ENCODE data around the gene BMAL1. TPM values are rescaled to one million over a fixed set of nuclear protein-coding genes. Genes with fewer than 3 reads are reported as not detected.

BMAL1 gene
- total RNA-seq, 2 experiments from 2014 or later: 28.2 to 29.0 TPM

DNA sequence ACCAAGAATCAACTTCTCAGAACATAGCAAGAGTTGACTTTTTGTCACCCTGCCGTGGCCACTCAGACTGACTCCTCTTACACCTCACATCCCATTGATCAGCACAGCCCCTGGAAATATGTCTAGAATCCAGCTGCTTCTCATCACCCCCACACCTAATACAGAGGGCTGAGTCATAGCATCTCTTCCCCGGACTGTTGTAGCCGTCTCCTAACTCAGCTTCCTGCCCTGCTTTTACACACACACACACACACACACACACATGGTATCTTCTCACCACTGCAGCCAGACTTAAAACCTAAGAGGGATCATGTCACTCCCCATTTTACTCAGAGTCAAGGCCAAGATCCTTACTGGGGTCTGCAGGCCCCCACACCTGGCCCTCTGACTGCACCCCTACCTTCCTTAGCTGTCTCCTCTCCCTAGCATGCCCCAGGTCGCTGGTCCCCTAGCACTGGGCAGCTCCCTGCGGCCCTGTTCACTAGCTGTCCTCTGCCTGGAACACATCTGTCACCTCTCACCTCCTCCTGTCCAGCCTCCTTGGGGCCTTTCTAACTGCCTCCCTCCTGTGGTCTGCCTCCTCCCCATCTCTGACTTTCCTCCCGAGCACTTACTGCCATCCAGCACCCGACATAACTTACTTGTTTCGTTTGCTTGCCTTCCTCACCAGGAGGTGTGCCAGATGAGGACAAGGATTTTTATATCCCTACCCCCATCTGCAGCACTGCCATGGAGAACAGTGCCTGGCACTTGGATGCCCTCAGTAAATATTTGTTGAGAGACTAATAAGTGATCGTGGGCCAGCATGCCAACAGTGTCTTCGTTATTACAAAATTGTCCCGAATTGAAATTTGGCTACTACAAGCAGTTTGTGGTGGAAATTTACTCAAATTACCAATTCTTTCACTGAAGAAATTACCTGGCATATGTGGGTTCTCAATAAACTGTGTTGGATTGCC, 61.9 kb downstream of the BMAL1 start:
- CTCF ChIA-PET: interaction anchor here (0.6 to 1.8 kb wide), 6 partner anchors 52 to 376 kb away, joined by 3 to 7 read pairs (median 4); no protein-coding TSS in a partner anchor
- peak overlapping the region; percentile 27 for H3K27ac Mint-ChIP-seq
- H3K9me3 Mint-ChIP-seq: no peaks in the 10 kb centered on the region
- H3K4me1 Mint-ChIP-seq (ENCODE audit: low read depth): peaks cover 58% of the 10 kb centered on the region
- peaks cover 1% of the 10 kb centered on the region for H3K36me3 Mint-ChIP-seq (ENCODE audit: low read depth)
- no peaks in the 10 kb centered on the region for H3K27me3 Mint-ChIP-seq (ENCODE audit: low read depth)
- no peak overlapping the region for H3K4me3 Mint-ChIP-seq
- DNase-seq: peak; percentile 69
- intact Hi-C loops (cut with micrococcal nuclease): loop anchor here (2.0 to 5.0 kb wide), 2 partner anchors 123 to 322 kb away; partner anchors contain the start of gene BTBD10

- peak overlapping the region; percentile 21 for H3K27ac Mint-ChIP-seq
Observed at GRCh38 chr11:13341026-13341425, 63.4 kb downstream of the BMAL1 start.

DNA sequence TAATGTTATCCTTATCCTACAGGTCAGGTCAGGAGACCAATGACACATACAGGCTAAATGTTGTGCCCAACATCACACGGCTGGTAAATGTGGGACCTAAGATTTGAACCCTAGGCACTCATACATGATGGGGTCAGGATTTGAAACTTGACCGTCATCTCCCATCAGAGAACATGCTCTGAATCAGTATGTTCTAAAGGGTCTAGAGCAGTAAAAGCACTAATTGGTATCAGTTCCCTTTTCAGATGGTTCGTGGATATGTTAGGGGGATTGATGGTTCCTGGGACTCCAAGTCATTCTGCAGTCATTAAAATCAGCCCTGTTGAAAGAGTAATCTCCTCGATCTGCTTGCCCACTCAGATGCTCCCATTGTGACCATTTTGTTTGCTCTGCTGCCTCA, 65.5 kb downstream of the BMAL1 start:
- intact Hi-C loops (cut with micrococcal nuclease): loop anchor here (5.0 kb wide), 1 partner anchor 326 kb away; no protein-coding TSS in a partner anchor
- DNase-seq: no peak
- Mint-ChIP-seq H3K36me3 (ENCODE audit: low read depth) (peaks cover 1% of the 10 kb centered on the region), H3K27ac (no peak overlapping the region), H3K27me3 (ENCODE audit: low read depth) (no peaks in the 10 kb centered on the region), H3K4me3 (no peak overlapping the region), H3K4me1 (ENCODE audit: low read depth) (peaks cover 46% of the 10 kb centered on the region), H3K9me3 (no peaks in the 10 kb centered on the region)
- CTCF ChIA-PET: interaction anchor here (0.5 to 2.5 kb wide), 20 partner anchors 8 to 692 kb away, joined by 3 to 12 read pairs (median 4); no protein-coding TSS in a partner anchor

More at GRCh38 chr11:13341026-13341425, 63.4 kb downstream of the BMAL1 start:
- no peak for DNase-seq
- Mint-ChIP-seq H3K4me3 (no peak overlapping the region), H3K27me3 (ENCODE audit: low read depth) (no peaks in the 10 kb centered on the region), H3K36me3 (ENCODE audit: low read depth) (peaks cover 1% of the 10 kb centered on the region), H3K4me1 (ENCODE audit: low read depth) (peaks cover 51% of the 10 kb centered on the region), H3K9me3 (no peaks in the 10 kb centered on the region)
- intact Hi-C loops (cut with micrococcal nuclease): loop anchor here (5.0 kb wide), 1 partner anchor 324 kb away; no protein-coding TSS in a partner anchor
- CTCF ChIA-PET: interaction anchor here (1.1 kb wide), 1 partner anchor 131 kb away, joined by 3 read pairs; no protein-coding TSS in a partner anchor

DNA sequence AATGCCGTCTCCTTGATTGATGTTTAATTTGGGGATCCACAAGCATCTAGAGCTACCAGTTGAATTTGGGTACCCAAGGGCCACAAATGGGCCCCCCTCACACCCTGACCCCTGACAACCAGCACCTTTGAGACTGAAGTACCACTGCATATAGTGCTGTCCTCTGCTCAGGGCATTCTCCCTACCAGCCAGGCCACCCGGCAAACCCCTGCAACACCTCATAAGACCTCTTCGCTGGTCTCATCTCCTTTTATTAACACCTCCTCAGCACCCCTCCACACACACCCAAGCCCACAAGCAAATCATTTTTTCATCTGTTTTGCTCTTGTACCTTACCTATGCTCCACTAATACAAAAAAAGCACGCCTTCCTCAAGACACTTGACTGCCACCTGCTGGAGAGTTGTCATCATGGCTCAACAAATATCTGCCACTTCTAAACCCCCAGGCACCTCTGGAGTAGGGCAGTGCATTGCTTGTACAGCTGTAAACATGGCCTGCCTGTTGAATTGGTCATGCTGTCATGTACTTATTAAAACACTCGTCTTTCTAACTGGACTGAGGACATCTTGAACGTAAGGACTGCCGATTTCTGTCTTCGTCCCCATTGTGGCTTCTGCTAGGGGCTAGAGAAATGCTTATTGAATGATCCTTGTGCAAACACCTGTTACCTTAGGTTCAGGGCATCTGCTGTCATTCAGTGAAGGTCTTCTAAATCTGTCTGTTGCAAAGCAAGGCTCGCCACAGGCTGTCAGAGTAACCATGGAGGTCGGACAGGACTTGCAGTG, 66.5 kb downstream of the BMAL1 start:
- CTCF ChIA-PET: interaction anchor here (0.6 to 2.7 kb wide), 25 partner anchors 8 to 380 kb away, joined by 3 to 14 read pairs (median 4); no protein-coding TSS in a partner anchor
- peaks cover 1% of the 10 kb centered on the region for H3K36me3 Mint-ChIP-seq (ENCODE audit: low read depth)
- H3K9me3 Mint-ChIP-seq: no peaks in the 10 kb centered on the region
- no peaks in the 10 kb centered on the region for H3K27me3 Mint-ChIP-seq (ENCODE audit: low read depth)
- H3K4me3 Mint-ChIP-seq: no peak overlapping the region
- peak; percentile 89 for DNase-seq
- H3K27ac Mint-ChIP-seq: no peak overlapping the region
- intact Hi-C loops (cut with micrococcal nuclease): loop anchor here (1.0 to 5.0 kb wide), 5 partner anchors 94 to 380 kb away; no protein-coding TSS in a partner anchor
- peaks cover 41% of the 10 kb centered on the region for H3K4me1 Mint-ChIP-seq (ENCODE audit: low read depth)

DNA sequence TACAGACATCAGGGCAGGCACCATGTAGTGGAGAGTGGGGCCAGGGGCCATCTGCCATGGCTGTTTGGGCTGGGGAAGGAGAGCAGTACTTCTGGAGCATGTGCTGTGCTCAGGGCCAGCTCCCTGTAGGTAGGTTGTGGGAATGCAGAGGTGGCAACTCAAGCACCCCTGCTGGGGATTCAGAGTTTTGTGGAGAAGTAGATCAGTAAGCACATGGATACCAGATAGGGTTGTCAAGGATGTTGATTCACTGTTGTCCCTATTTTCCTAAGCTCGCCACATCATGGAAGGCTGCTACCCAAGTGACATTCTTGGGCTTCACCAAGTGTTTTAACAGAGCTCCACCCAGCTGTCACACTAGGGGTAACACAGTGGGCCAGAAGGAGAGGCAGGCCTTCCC, 67.2 kb downstream of the BMAL1 start:
- no peak overlapping the region for H3K27ac Mint-ChIP-seq
- CTCF ChIA-PET: interaction anchor here (0.7 to 2.7 kb wide), 14 partner anchors 9 to 381 kb away, joined by 3 to 14 read pairs (median 5); no protein-coding TSS in a partner anchor
- H3K36me3 Mint-ChIP-seq (ENCODE audit: low read depth): peaks cover 1% of the 10 kb centered on the region
- intact Hi-C loops (cut with micrococcal nuclease): loop anchor here (1.0 to 5.0 kb wide), 5 partner anchors 95 to 381 kb away; no protein-coding TSS in a partner anchor
- no peak for DNase-seq
- peaks cover 34% of the 10 kb centered on the region for H3K4me1 Mint-ChIP-seq (ENCODE audit: low read depth)
- H3K4me3 Mint-ChIP-seq: no peak overlapping the region
- H3K27me3 Mint-ChIP-seq (ENCODE audit: low read depth): no peaks in the 10 kb centered on the region
- H3K9me3 Mint-ChIP-seq: no peaks in the 10 kb centered on the region

- Mint-ChIP-seq H3K9me3 (no peaks in the 10 kb centered on the region), H3K27me3 (ENCODE audit: low read depth) (no peaks in the 10 kb centered on the region), H3K4me1 (ENCODE audit: low read depth) (peaks cover 21% of the 10 kb centered on the region), H3K4me3 (no peak overlapping the region), H3K27ac (no peak overlapping the region), H3K36me3 (ENCODE audit: low read depth) (peaks cover 1% of the 10 kb centered on the region)
- intact Hi-C loops (cut with micrococcal nuclease): no loop called here
- CTCF ChIA-PET: interaction anchor here (1.1 to 2.7 kb wide), 4 partner anchors 11 to 382 kb away, joined by 3 to 14 read pairs (median 6); no protein-coding TSS in a partner anchor
- DNase-seq: no peak
Observed at GRCh38 chr11:13346470-13346869, 68.9 kb downstream of the BMAL1 start.

- Mint-ChIP-seq H3K4me3 (no peak overlapping the region), H3K4me1 (ENCODE audit: low read depth) (peaks cover 21% of the 10 kb centered on the region), H3K27me3 (ENCODE audit: low read depth) (no peaks in the 10 kb centered on the region), H3K9me3 (no peaks in the 10 kb centered on the region), H3K27ac (peak overlapping the region; percentile 7), H3K36me3 (ENCODE audit: low read depth) (peaks cover 1% of the 10 kb centered on the region)
- no peak for DNase-seq
- intact Hi-C loops (cut with micrococcal nuclease): no loop called here
- CTCF ChIA-PET: interaction anchor here (1.3 to 1.5 kb wide), 3 partner anchors 12 to 109 kb away, joined by 3 to 4 read pairs (median 3); no protein-coding TSS in a partner anchor
Observed at GRCh38 chr11:13347901-13348300, 70.3 kb downstream of the BMAL1 start.

GRCh38 chr11:13348305-13348704, 70.7 kb downstream of the BMAL1 start:
- intact Hi-C loops (cut with micrococcal nuclease): no loop called here
- CTCF ChIA-PET: interaction anchor here (1.3 to 1.5 kb wide), 3 partner anchors 13 to 110 kb away, joined by 3 to 4 read pairs (median 3); no protein-coding TSS in a partner anchor
- Mint-ChIP-seq H3K9me3 (no peaks in the 10 kb centered on the region), H3K27me3 (ENCODE audit: low read depth) (no peaks in the 10 kb centered on the region), H3K36me3 (ENCODE audit: low read depth) (peaks cover 1% of the 10 kb centered on the region), H3K4me1 (ENCODE audit: low read depth) (peaks cover 21% of the 10 kb centered on the region), H3K27ac (peak overlapping the region; percentile 7), H3K4me3 (no peak overlapping the region)
- no peak for DNase-seq

- no peak for DNase-seq
- intact Hi-C loops (cut with micrococcal nuclease): no loop called here
- CTCF ChIA-PET: interaction anchor here (1.4 kb wide), 1 partner anchor 14 kb away, joined by 5 read pairs; no protein-coding TSS in a partner anchor
- H3K36me3 Mint-ChIP-seq (ENCODE audit: low read depth): peaks cover under 1% of the 10 kb centered on the region
- H3K9me3 Mint-ChIP-seq: no peaks in the 10 kb centered on the region
- no peaks in the 10 kb centered on the region for H3K27me3 Mint-ChIP-seq (ENCODE audit: low read depth)
- H3K4me3 Mint-ChIP-seq: no peak overlapping the region
- peaks cover 19% of the 10 kb centered on the region for H3K4me1 Mint-ChIP-seq (ENCODE audit: low read depth)
- no peak overlapping the region for H3K27ac Mint-ChIP-seq
Observed at GRCh38 chr11:13349046-13349445, 71.5 kb downstream of the BMAL1 start.

- H3K27ac Mint-ChIP-seq: no peak overlapping the region
- H3K4me1 Mint-ChIP-seq (ENCODE audit: low read depth): peaks cover 17% of the 10 kb centered on the region
- no peaks in the 10 kb centered on the region for H3K27me3 Mint-ChIP-seq (ENCODE audit: low read depth)
- H3K4me3 Mint-ChIP-seq: no peak overlapping the region
- H3K9me3 Mint-ChIP-seq: no peaks in the 10 kb centered on the region
- H3K36me3 Mint-ChIP-seq (ENCODE audit: low read depth): no peaks in the 10 kb centered on the region
- CTCF ChIA-PET: interaction anchor here (1.1 to 1.6 kb wide), 4 partner anchors 14 to 101 kb away, joined by 3 to 5 read pairs (median 3); no protein-coding TSS in a partner anchor
- DNase-seq: no peak
- intact Hi-C loops (cut with micrococcal nuclease): no loop called here
Observed at GRCh38 chr11:13349581-13349980, 72.0 kb downstream of the BMAL1 start.

DNA sequence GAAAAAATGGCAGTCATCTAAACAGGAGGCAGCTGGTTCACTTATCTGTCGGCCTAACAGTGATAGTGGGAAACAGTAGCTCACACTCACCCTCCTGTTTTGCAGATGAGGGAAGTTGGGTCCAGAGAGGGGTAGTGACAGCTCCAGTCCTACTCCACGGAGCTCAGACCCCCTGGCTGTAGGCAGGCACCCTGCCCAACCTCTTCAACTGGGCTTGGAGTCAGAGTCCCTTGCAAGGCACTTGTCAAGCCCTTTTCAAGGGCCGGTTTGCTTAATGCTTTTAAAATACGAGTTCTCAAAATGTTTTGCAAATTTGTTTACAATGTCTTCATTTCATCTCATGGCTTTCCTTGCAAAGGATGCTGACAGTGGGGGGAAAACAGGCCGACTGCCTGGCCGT, 75.1 kb downstream of the BMAL1 start:
- H3K27me3 Mint-ChIP-seq (ENCODE audit: low read depth): no peaks in the 10 kb centered on the region
- H3K9me3 Mint-ChIP-seq: no peaks in the 10 kb centered on the region
- no peak overlapping the region for H3K4me3 Mint-ChIP-seq
- DNase-seq: no peak
- intact Hi-C loops (cut with micrococcal nuclease): loop anchor here (5.0 kb wide), 1 partner anchor 115 kb away; no protein-coding TSS in a partner anchor
- peaks cover 6% of the 10 kb centered on the region for H3K36me3 Mint-ChIP-seq (ENCODE audit: low read depth)
- H3K4me1 Mint-ChIP-seq (ENCODE audit: low read depth): peaks cover 9% of the 10 kb centered on the region
- CTCF ChIA-PET: interaction anchor here (0.6 to 1.6 kb wide), 3 partner anchors 115 to 183 kb away, joined by 3 to 4 read pairs (median 4); no protein-coding TSS in a partner anchor
- no peak overlapping the region for H3K27ac Mint-ChIP-seq
